ENCODE results near the gene IQSEC1. TPM values are rescaled to one million over a fixed set of nuclear protein-coding genes. Genes with fewer than 3 reads are reported as not detected.

IQSEC1 gene
- total RNA-seq, 1 experiment from 2014 or later, result 4.9 TPM

GRCh38 chr3:12954180-12954579, 119.0 kb downstream of the IQSEC1 start:
- DNase-seq (ENCODE audit: low read depth), result no peak

DNA sequence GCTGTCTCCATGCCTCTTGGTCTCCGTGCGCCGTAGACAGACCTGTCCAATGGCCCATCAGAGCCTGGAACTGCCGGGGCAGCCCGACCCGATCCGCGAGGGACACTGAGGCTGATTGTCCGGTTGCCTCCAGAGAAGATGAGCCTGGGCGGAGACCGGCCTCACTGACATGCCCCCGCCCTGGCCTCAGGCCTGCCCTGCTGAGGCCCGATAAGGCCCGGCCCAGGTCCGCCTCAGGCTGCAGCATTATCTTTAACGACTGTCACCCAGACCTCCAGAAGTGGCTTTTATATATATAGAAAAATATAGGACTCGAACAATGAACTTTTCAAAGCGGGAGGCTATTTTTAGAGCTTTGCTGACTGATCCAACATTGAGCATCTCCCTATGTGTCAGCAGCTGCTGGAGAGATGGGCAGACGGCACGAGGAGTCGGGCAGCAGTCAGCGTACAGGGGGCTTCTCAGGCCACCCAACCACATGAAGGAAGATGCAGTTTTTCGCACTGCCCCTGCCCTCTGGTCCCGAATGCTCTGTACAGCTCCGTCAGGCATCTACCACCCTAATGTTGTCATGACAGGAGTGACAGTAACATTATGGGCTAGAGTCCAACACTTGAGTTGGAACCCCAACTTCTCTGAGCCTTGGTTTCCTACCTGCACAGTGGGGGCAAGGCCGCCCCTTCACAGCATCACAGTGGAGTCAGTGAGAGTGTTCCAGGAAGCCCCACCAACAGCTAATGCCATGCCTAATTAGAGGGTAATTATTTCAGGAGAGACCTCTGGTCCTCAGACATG, 119.8 kb downstream of the IQSEC1 start:
- DNase-seq (ENCODE audit: low read depth), result no peak

GRCh38 chr3:12952343-12953200, 120.7 kb downstream of the IQSEC1 start:
- no peak for DNase-seq (ENCODE audit: low read depth)

- peak; percentile 45 for DNase-seq (ENCODE audit: low read depth)
These were observed 124.1 kb downstream of the IQSEC1 start for GRCh38 chr3:12948891-12949711.

GRCh38 chr3:12948371-12948770, 124.9 kb downstream of the IQSEC1 start:
- peak; percentile 42 for DNase-seq (ENCODE audit: low read depth)

GRCh38 chr3:12947504-12948369, 125.5 kb downstream of the IQSEC1 start:
- peak; percentile 50 for DNase-seq (ENCODE audit: low read depth)

DNA sequence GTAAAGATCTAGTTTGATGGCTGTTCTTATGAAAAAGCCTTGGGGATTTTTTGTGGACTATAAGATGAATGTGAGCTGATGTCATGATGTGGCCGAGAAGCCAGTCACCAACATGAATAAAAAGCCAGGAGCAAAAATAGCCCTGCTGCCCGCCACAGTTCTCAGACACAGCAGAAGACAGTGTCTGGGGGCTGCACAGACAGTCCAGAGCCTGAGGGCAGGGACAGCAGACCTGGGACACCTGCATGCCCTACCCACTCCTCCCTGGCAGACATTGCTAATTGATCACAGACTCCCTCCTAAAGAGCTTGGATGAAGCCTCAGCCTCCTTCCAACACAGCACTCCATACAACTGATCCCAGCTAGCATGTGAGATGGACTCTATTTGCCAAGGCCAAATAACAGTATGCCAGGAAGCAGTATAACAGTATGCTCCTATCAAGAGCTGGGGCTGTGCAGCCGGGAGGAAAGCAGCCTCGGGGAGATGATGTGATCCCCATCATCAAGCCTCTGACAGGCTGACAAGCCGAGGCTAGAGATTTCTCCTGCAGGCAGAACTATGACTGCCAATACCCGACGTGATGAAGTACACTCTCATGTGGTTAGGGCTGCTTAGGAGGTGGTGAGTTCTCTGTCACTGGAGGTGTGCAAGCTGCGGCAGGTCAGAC, 126.4 kb downstream of the IQSEC1 start:
- no peak for DNase-seq (ENCODE audit: low read depth)

- DNase-seq (ENCODE audit: low read depth), result no peak
These were observed 127.0 kb downstream of the IQSEC1 start for GRCh38 chr3:12946251-12946648.

- no peak for DNase-seq (ENCODE audit: low read depth)
These were observed 128.4 kb downstream of the IQSEC1 start for GRCh38 chr3:12944849-12945248.

DNA sequence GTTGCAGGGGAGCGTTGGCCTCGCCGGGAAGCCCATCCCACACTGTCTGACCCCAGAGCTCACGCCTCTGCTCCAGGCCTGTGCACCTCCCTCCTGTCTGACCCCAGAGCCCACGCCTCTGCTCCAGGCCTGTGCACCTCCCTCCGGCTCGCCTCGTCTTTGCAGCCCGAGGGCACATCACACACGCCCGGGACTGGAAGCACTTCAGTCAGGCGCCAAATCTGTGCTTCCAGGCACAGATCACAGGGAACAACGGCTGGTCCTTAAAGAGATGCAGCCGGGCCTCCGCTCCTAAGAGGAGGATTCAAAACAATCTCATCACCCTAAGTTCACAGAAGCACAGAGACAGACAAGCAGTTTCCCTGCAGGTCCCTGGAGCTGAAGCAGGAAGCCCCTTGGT, 128.8 kb downstream of the IQSEC1 start:
- DNase-seq (ENCODE audit: low read depth), result no peak

DNA sequence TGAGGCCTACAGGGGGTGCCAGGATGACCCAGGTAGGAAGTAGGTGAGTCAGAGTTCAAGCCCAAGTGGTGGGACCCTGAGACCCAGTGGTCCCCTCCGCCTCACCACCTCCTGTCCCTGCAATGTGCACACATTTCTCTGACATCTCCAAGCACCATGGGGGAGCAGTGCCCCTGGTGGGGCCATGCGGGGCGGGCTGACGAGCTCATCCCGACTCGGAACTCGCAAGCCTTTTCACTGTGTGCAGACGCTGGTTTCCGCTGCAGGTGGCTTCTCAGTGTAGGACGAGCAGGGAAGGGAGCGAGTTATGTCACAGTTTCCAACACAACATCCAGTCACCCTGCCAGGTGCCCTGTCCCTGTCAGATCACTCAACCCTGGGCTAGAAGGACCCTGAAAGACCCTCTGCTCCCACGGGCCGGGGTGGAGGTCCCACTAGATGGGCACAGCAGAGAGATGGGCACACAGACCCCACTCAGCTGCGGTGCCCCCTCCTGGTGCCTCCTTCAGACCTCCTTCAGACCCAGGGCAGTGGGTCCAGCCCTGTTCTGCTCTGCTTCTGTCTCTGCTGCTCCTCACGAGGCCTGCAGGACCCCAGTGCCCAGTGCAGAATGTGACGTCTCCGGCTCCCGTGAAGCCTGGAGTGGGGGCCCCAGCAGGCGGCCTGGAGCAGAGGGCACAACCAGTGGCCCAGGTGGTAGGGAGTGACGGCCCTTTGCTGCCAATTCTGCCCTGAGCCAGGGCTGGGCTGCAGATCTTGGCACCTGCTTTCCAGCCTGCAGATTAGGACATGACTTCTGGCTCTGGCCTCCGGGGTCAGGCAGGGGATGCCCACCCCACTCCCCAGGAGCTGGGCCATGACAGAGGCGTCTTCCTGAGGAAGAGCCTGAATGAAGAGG, 129.9 kb downstream of the IQSEC1 start:
- DNase-seq (ENCODE audit: low read depth), result no peak

GRCh38 chr3:12941495-12942023, 131.7 kb downstream of the IQSEC1 start:
- no peak for DNase-seq (ENCODE audit: low read depth)

DNA sequence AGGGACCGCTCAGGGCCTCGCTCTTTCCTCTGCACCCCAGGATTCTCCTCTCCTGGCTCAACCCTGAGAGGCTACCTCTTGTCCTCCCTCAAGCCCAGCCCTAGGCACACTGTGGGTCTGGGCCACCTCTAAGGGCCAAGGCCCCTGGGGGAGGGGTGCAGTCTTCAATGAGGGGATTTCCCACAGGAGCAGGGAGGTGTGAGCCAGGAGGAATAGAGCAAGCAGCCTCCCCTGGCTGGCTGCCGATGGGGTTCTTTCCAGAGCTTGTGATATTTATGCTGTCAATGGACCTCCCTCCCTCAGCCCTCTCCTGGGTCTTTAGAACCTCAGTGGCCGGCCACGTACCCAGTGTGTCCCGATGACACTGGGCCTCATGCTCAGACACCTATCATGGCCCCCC, 132.4 kb downstream of the IQSEC1 start:
- no peak for DNase-seq (ENCODE audit: low read depth)

DNA sequence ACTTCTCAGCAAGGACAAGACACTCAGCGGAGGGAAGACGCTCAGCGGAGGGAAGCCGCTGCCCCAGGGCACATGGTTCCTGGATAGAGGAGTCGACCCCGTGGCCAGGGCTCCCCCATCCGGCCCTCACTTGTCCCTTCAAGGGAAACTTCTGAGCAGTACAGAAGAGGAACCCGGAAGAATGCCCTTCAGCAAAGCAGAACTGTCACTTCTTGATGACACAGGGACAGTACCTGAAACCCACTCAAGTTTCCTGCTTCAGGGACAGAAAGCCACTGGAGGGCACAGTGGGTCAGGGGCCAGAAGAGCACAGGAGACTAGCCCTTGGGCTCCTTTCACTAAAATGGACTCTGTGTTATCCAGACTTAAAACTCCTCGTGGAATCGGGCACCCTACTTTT, 134.1 kb downstream of the IQSEC1 start:
- no peak for DNase-seq (ENCODE audit: low read depth)

DNA sequence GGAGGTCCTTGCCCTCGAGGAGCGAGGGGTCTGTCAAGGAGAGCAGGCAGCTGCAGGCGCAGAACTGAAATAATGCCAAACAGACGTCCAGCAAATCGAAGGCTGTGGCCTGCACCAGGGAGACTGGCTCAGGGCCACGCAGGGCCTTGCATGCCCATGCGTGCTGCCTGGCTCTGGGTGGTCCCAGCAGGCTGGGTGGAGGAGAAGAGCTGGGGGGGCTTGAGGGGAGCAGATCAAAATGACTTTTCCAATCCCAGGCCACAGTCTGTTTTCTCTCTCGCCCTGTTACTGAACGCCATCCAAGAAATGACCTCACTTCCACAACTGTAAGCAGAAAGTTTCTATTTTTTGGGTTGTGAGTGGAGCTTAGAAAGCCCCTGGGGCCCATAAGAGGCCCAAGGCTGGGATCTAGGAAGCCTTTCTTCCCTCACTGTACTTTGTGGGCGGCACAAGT, 134.9 kb downstream of the IQSEC1 start:
- DNase-seq (ENCODE audit: low read depth), result no peak

DNA sequence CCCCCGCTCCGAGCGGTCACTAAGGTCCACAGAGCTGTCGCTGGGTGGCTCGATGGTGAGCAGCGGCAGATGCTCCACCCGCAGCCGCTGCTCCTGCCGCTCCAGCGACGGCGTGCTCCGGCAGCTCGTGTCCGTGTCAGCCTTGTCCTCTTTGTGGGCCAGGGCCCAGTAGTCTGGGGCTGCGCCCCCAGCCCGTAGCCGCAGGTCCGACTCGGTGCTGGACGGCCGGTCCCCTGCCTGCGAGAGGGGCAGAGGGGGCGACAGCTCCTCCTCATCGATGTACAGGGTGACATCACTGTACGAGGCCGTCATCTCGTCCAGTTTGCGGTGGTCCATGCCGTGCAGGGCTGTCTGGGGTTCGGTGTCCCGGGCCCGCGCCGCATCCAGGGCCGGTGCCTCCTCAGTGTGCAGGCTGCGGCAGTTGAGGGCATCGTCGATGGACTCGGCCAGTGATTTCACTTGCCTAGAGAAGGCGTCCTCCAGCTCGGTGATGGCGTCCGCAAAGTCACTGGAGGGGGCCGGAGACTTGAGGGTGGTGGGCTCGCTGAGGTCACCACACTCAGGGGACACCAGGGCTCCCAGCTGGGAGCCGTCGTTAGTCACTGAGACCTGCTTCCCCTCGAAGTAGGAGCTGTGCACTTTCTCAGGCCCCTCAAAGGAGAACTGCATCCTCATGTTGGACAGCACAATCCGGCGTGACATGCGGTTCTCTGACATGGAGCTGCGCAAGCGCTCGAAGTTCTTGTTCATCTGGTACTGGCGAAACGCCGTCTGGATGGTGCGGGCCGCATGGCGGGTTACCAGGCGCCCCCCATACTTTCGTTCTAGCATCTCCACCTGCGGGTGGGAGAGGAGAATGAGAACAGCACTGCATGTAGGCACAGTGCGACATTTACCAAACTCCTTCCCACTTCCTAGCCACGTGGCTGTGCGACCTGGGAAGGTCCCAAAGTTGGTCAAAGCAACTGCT, 137.1 kb downstream of the IQSEC1 start:
- no peak for DNase-seq (ENCODE audit: low read depth)

GRCh38 chr3:12935023-12935860, 138.0 kb downstream of the IQSEC1 start:
- peak; percentile 11 for DNase-seq (ENCODE audit: low read depth)

Measured in Daoy (cell line).